Ishikawa (cell line): ENCODE results near the gene TMC3.

Experiments used
- CEBPB ChIP-seq: IDR thresholded peaks from 2 replicates; pipeline ENCODE4 v1.6.1; 2012
- CREB1 ChIP-seq: IDR thresholded peaks from 2 replicates; pipeline ENCODE4 v1.6.1; 2012; ENCODE audit warnings: low read depth
- EGR1 ChIP-seq: IDR thresholded peaks from 2 replicates; pipeline ENCODE4 v1.6.1; 2012
- EP300 ChIP-seq: IDR thresholded peaks from 2 replicates; pipeline ENCODE4 v1.6.1; 2012; ENCODE audit warnings: borderline replicate concordance
- FOXM1 ChIP-seq: IDR thresholded peaks from 2 replicates; pipeline ENCODE4 v1.6.1; 2012; ENCODE audit warnings: low read depth, borderline replicate concordance
- MAX ChIP-seq: IDR thresholded peaks from 2 replicates; pipeline ENCODE4 v1.6.1; 2012
- NFIC ChIP-seq: IDR thresholded peaks from 2 replicates; pipeline ENCODE4 v1.6.1; 2012
- RAD21 ChIP-seq: IDR thresholded peaks from 2 replicates; pipeline ENCODE4 v1.6.1; 2012; ENCODE audit warnings: low read depth
- REST ChIP-seq: IDR thresholded peaks from 2 replicates; pipeline ENCODE4 v1.6.1; 2012; ENCODE audit warnings: low read depth, mild to moderate bottlenecking
- TAF1 ChIP-seq: IDR thresholded peaks from 2 replicates; pipeline ENCODE4 v1.6.1; 2012; ENCODE audit warnings: low read depth, mild to moderate bottlenecking
- TCF12 ChIP-seq: IDR thresholded peaks from 2 replicates; pipeline ENCODE4 v1.6.1; 2012; ENCODE audit warnings: low read depth
- TEAD4 ChIP-seq: IDR thresholded peaks from 2 replicates; pipeline ENCODE4 v1.6.1; 2012
- USF1 ChIP-seq: IDR thresholded peaks from 2 replicates; pipeline ENCODE4 v1.6.1; 2012
- YY1 ChIP-seq: IDR thresholded peaks from 2 replicates; pipeline ENCODE4 v1.6.1; 2012; ENCODE audit warnings: low read depth
- ZBTB7A ChIP-seq: IDR thresholded peaks from 2 replicates; pipeline ENCODE4 v1.6.1; 2012; ENCODE audit warnings: low read depth

Gene TMC3

GRCh38 chr15:81293728-81294515 is 80.1 kb downstream of the TMC3 start:
- TF ChIP-seq RAD21 (no peak), TAF1 (no peak), TEAD4 (no peak), REST (no peak), FOXM1 (no peak), USF1 (no peak), NFIC (no peak), EGR1 (no peak), MAX (no peak), CREB1 (no peak), YY1 (no peak), TCF12 (no peak), CEBPB (no peak), EP300 (no peak), ZBTB7A (no peak)

GRCh38 chr15:81292523-81293001 is 81.5 kb downstream of the TMC3 start:
- TF ChIP-seq TAF1 (no peak), NFIC (no peak), FOXM1 (no peak), REST (no peak), USF1 (no peak), RAD21 (no peak), EP300 (no peak), ZBTB7A (no peak), TEAD4 (no peak), TCF12 (no peak), YY1 (no peak), EGR1 (no peak), CEBPB (no peak), MAX (no peak), CREB1 (no peak)

- no peak for TF ChIP-seq YY1
- TF ChIP-seq FOXM1 = no peak
- no peak for TF ChIP-seq RAD21
Observed at GRCh38 chr15:81291916-81292522, 82.0 kb downstream of the TMC3 start.

GRCh38 chr15:81289910-81290309 is 84.1 kb downstream of the TMC3 start:
- TF ChIP-seq YY1 = no peak
- TF ChIP-seq NFIC = no peak
- no peak for TF ChIP-seq TCF12
- TF ChIP-seq CREB1 = no peak
- no peak for TF ChIP-seq RAD21

GRCh38 chr15:81288616-81289015 is 85.4 kb downstream of the TMC3 start:
- TF ChIP-seq YY1 (no peak), NFIC (no peak), RAD21 (no peak), REST (no peak)
